Endodermal cell (in vitro differentiated cells): ENCODE measurements around the gene STAMBPL1. TPM values are rescaled to one million over a fixed set of nuclear protein-coding genes. Genes with fewer than 3 reads are reported as not detected.

Experiments
- DNase-seq: peaks from one replicate; pipeline ENCODE4 v3.0.0-alpha.2; 2017
- H3K27ac ChIP-seq: 2 replicates; pipeline ENCODE4 v1.5.1; 2013; ENCODE audit warnings: mild to moderate bottlenecking, low read depth, low read length, moderate library complexity
- H3K27me3 ChIP-seq: 2 replicates; pipeline ENCODE4 v1.6.1; 2013; ENCODE audit warnings: mild to moderate bottlenecking, low read length, moderate library complexity; ENCODE audit not compliant: insufficient read depth, control insufficient read depth, poor library complexity, severe bottlenecking
- H3K36me3 ChIP-seq: 2 replicates; pipeline ENCODE4 v1.7.0; 2013; ENCODE audit warnings: mild to moderate bottlenecking, low read length, moderate library complexity; ENCODE audit not compliant: control insufficient read depth, insufficient read depth
- H3K4me1 ChIP-seq: one replicate; pipeline ENCODE4 v1.7.0; 2013; ENCODE audit warnings: low read length; ENCODE audit not compliant: control insufficient read depth, insufficient read depth
- H3K4me3 ChIP-seq: 2 replicates; pipeline ENCODE4 v1.5.1; 2013; ENCODE audit warnings: mild to moderate bottlenecking, low read length, moderate library complexity
- H3K9ac ChIP-seq: 2 replicates; pipeline ENCODE4 v1.6.1; 2013; ENCODE audit warnings: mild to moderate bottlenecking, low read length, moderate library complexity; ENCODE audit not compliant: poor library complexity, severe bottlenecking; ENCODE audit errors: extremely low read depth
- H3K9me3 ChIP-seq: 2 replicates; pipeline ENCODE4 v1.6.1; 2013; ENCODE audit warnings: mild to moderate bottlenecking, low read length, moderate library complexity; ENCODE audit not compliant: control insufficient read depth
- H3K27ac Mint-ChIP-seq: 2 replicates; pipeline ENCODE4 v1.8.0; 2020; ENCODE audit warnings: mixed read lengths
- H3K27me3 Mint-ChIP-seq: 2 replicates; pipeline ENCODE4 v1.8.0; 2021; ENCODE audit warnings: mild to moderate bottlenecking, mixed read lengths; ENCODE audit not compliant: insufficient read depth
- H3K36me3 Mint-ChIP-seq: 2 replicates; pipeline ENCODE4 v1.8.0; 2020; ENCODE audit warnings: low read depth, mixed read lengths
- H3K4me1 Mint-ChIP-seq: 2 replicates; pipeline ENCODE4 v1.8.0; 2020; ENCODE audit warnings: mixed read lengths
- H3K4me3 Mint-ChIP-seq: 2 replicates; pipeline ENCODE4 v1.8.0; 2020; ENCODE audit warnings: mild to moderate bottlenecking, moderate library complexity, mixed read lengths
- H3K9me3 Mint-ChIP-seq: 2 replicates; pipeline ENCODE4 v1.8.0; 2020; ENCODE audit warnings: mild to moderate bottlenecking, mixed read lengths
- CTCF ChIP-seq: fragments of 200-600 bp; sonication (generic); conservative IDR thresholded peaks from 2 replicates; pipeline ENCODE4 v1.5.0; 2021; ENCODE audit warnings: antibody characterized with exemption, mild to moderate bottlenecking
- WGBS, 2 experiments: methylation state at CpG; one replicate each; pipeline versions ENCODE4 v1.1.5 to v1.1.7; 2013; ENCODE audit warnings: missing lambda C conversion rate in 2 of 2, mixed read lengths in 1 of 2; ENCODE audit not compliant: insufficient coverage in 1 of 2, insufficient read length in 1 of 2; 5-methylcytosine and 5-hydroxymethylcytosine counted together
- total RNA-seq, 2 donors: library from RNA; stranded (reverse); fragmentation: NEBNext Ultra II Directional in 1 of 2; extraction: Animal tissue kit (Norgen Biotek cat#: 25700) in 1 of 2; gene quantifications; 2 replicates in 1 of 2; 3 replicates in 1 of 2; pipeline ENCODE4 v1.2.1, GENCODE V29; 2021

Gene STAMBPL1
- total RNA-seq, 2 donors from 2014 or later: 1.2 to 4.1 TPM

DNA sequence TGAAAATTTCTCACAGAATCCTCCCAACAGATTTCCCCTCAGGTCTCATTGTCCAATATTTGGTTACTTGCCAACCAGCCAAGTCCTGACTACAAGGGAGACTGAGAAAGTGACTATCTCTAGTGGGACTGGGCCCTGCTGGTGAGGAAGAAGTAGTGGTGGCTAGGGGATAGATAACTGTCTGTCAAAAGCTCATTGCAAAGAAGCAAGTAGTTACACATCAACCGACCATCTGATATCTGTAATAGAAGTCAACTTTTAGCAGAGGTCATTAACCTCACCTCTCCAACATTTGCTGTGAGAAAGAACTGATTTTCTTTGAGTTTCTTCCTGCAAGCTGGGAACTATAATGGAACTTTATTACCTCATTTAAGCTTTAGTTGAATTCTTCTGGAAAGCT, 15.2 kb downstream of the STAMBPL1 start:
- peaks cover 9% of the 10 kb centered on the region for H3K27me3 ChIP-seq
- peaks cover 2% of the 10 kb centered on the region for H3K27me3 Mint-ChIP-seq
- no peaks in the 10 kb centered on the region for H3K36me3 Mint-ChIP-seq
- peak overlapping the region; percentile 0 for H3K4me3 ChIP-seq
- H3K9me3 ChIP-seq: no peaks in the 10 kb centered on the region
- peak; percentile 58 for TF ChIP-seq CTCF
- WGBS, 2 experiments: 70 to 71% methylated on average over 1 of the region's 1 CpG
- no peak overlapping the region for H3K27ac ChIP-seq
- H3K4me1 Mint-ChIP-seq: peaks cover 51% of the 10 kb centered on the region
- H3K9me3 Mint-ChIP-seq: no peaks in the 10 kb centered on the region
- no peak overlapping the region for H3K9ac ChIP-seq
- no peak for DNase-seq
- H3K4me1 ChIP-seq: peaks cover 3% of the 10 kb centered on the region
- H3K4me3 Mint-ChIP-seq: no peak overlapping the region
- H3K36me3 ChIP-seq: no peaks in the 10 kb centered on the region
- no peak overlapping the region for H3K27ac Mint-ChIP-seq

DNA sequence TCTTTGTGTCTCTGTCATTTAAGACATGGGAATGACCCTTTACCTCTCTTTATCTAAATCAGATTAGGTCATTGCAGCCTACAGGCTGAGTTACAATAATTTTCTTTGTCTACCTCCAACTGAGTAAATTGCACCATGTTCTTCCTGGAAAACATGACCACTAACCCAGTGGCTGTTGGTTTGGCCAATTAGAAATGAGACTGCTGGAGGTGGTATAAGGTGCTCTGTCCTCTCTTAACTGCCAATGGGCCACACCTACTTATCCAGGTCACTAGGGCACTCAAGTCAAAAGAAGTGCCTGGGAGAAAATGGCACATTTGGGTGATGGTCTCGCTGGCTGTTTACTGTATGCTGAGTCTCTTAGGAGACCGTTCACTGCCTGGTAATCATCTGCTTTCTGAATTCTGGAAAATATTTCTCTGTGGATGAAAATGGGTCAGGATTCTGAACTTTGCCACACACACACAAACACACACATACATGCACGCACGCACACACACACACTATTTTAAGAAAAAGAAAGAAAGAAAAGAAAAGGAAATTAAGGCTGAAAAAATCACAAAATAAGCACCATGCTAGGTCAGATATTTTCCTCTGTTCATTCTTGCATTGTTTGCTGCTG, 16.4 kb downstream of the STAMBPL1 start:
- Histone ChIP-seq H3K4me1 (peaks cover 10% of the 10 kb centered on the region), H3K27ac (no peak overlapping the region), H3K27me3 (no peaks in the 10 kb centered on the region), H3K36me3 (no peaks in the 10 kb centered on the region), H3K9me3 (no peaks in the 10 kb centered on the region), H3K4me3 (no peak overlapping the region), H3K9ac (no peak overlapping the region)
- Mint-ChIP-seq H3K9me3 (no peaks in the 10 kb centered on the region), H3K36me3 (no peaks in the 10 kb centered on the region), H3K4me1 (peaks cover 60% of the 10 kb centered on the region), H3K27me3 (no peaks in the 10 kb centered on the region), H3K4me3 (no peak overlapping the region), H3K27ac (no peak overlapping the region)
- TF ChIP-seq CTCF: no peak
- whole genome bisulfite sequencing, 2 experiments: 93% methylated on average over 4 of the region's 4 CpGs; no CpG with 5 or more reads in 1 of the 2 experiments
- no peak for DNase-seq

- Mint-ChIP-seq H3K27ac (peak overlapping the region; percentile 42), H3K27me3 (no peaks in the 10 kb centered on the region), H3K36me3 (peaks cover 3% of the 10 kb centered on the region), H3K4me1 (peaks cover 58% of the 10 kb centered on the region), H3K4me3 (no peak overlapping the region), H3K9me3 (no peaks in the 10 kb centered on the region)
- peaks cover 10% of the 10 kb centered on the region for H3K4me1 ChIP-seq
- no peaks in the 10 kb centered on the region for H3K27me3 ChIP-seq
- 77 to 95% methylated on average over 3 to 7 of the region's 8 CpGs for WGBS, 2 experiments
- TF ChIP-seq CTCF: no peak
- H3K9ac ChIP-seq: no peak overlapping the region
- H3K36me3 ChIP-seq: no peaks in the 10 kb centered on the region
- DNase-seq: no peak
- no peaks in the 10 kb centered on the region for H3K9me3 ChIP-seq
- H3K27ac ChIP-seq: no peak overlapping the region
- no peak overlapping the region for H3K4me3 ChIP-seq
Observed at GRCh38 chr10:88896994-88897853, 17.2 kb downstream of the STAMBPL1 start.
